NT2/D1 (cell line): ENCODE measurements around the gene GDPD1.
"Not testable (repeated sequence)": the region's sequence is repeated elsewhere in the genome, so short reads cannot be mapped to it uniquely, and the experiment has no call there.

Experiments used
- DNase-seq: peaks from one replicate; pipeline ENCODE4 v3.0.0-alpha.2; 2011; ENCODE audit warnings: low read depth, low spot score
- H3K27me3 ChIP-seq: 2 replicates; pipeline ENCODE4 v1.6.0; 2011; ENCODE audit warnings: mild to moderate bottlenecking; ENCODE audit not compliant: insufficient read length, insufficient read depth
- H3K36me3 ChIP-seq: 2 replicates; pipeline ENCODE4 v1.6.1; 2011; ENCODE audit warnings: mild to moderate bottlenecking, low read length, mixed read lengths; ENCODE audit not compliant: insufficient read depth, insufficient read length
- H3K4me1 ChIP-seq: 2 replicates; pipeline ENCODE4 v1.5.1; 2011; ENCODE audit not compliant: insufficient read depth, insufficient read length
- H3K4me3 ChIP-seq: 2 replicates; pipeline ENCODE4 v1.5.1; 2011; ENCODE audit warnings: low read depth; ENCODE audit not compliant: insufficient read length
- H3K9ac ChIP-seq: 2 replicates; pipeline ENCODE4 v1.6.0; 2011; ENCODE audit warnings: low read depth; ENCODE audit not compliant: insufficient read length
- H3K9me3 ChIP-seq: 2 replicates; pipeline ENCODE4 v1.5.1; 2011; ENCODE audit warnings: mild to moderate bottlenecking, low read length; ENCODE audit not compliant: insufficient read depth
- SUZ12 ChIP-seq: IDR thresholded peaks from 2 replicates; pipeline ENCODE4 v1.6.1; 2011; ENCODE audit not compliant: insufficient read length, insufficient read depth; ENCODE audit errors: extremely low read depth
- YY1 ChIP-seq: IDR thresholded peaks from 2 replicates; pipeline ENCODE4 v1.6.1; 2011; ENCODE audit not compliant: insufficient read length, insufficient read depth
- ZNF274 ChIP-seq: IDR thresholded peaks from 2 replicates; pipeline ENCODE4 v1.6.1; 2011; ENCODE audit warnings: mild to moderate bottlenecking, low read depth, low read length

Gene GDPD1

DNA sequence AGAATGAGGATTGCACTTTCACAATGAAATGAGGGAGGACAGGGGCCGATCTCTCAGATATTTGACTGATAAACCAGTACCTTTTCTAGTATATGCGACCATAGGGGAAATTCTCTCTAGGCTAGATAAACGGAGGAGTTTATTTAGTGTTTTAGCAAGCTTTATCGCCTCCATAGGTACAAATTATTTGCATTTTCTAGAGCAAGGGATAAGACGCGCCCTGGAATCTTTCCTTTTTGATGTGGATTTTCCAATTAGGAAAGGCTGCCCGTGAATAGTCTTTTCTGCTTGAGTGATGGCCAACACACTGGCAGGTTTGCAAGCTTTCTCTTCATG, 351 bp upstream of the GDPD1 start:
- H3K9me3 ChIP-seq: no peaks in the 10 kb centered on the region
- no peaks in the 10 kb centered on the region for H3K27me3 ChIP-seq
- no peak for TF ChIP-seq YY1
- TF ChIP-seq SUZ12: no peak
- no peak for TF ChIP-seq ZNF274
- peaks cover 5% of the 10 kb centered on the region for H3K36me3 ChIP-seq
- H3K9ac ChIP-seq: peak overlapping the region; percentile 51
- no peaks in the 10 kb centered on the region for H3K4me1 ChIP-seq
- H3K4me3 ChIP-seq: no peak overlapping the region
- no peak for DNase-seq

DNA sequence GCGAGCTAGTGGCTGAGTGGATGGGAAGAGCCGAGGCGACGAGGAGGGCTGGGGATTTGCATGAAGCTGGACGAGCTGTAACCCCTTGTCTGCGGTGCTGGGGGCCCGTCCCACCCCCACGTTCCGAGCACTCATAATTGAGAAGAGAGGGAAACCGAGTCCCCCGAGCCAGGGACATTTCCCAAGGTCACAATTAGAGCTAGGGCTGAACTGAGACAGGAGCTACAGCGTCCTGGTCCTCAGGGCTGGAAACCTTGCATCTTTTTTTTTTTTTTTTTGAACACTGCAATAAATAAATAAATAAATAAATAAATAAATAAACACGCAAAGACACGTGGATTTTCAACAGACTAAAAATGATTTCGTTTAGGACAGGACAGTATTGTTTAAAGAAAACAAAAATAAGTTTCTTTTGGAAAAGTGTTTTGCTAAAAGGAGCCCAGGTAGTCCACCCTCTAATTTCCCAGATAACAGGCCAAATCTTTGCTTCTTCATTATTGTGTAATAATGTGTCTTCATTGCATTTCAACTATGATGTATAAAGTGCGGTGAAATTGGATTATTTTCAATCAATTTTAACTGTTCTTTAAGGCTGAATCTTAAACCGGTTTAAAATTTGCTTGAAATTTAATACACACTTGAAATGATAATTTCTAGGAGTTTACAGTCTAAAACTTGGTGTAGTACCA, 992 bp downstream of the GDPD1 start:
- TF ChIP-seq YY1 (no peak), SUZ12 (no peak)
- H3K36me3 ChIP-seq: no peaks in the 10 kb centered on the region
- H3K27me3 ChIP-seq: no peaks in the 10 kb centered on the region
- H3K9me3 ChIP-seq: no peaks in the 10 kb centered on the region
- H3K4me3 ChIP-seq: peak overlapping the region; percentile 62
- H3K4me1 ChIP-seq: no peaks in the 10 kb centered on the region
- H3K9ac ChIP-seq: peak overlapping the region; percentile 87
- no peak for DNase-seq

DNA sequence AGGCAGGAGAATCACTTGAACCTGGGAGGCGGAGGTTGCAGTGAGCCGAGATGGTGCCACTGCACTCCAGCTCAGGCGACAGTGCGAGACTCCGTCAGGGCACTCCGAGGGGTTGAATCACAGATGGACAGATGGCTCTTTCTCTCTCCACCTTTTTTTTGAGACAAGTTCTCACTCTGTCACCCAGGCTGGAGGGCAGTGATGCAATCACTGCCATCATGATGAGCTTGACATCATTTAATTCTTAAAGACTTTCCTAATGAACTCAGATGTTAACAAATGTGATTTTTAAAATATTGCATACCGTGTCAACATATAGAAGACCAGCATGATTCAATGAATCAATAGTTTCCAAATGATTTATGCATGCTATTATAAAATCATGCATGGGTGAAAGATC, 3.5 kb downstream of the GDPD1 start:
- H3K27me3 ChIP-seq: no peaks in the 10 kb centered on the region
- no peak for DNase-seq
- no peaks in the 10 kb centered on the region for H3K9me3 ChIP-seq
- H3K4me1 ChIP-seq: no peaks in the 10 kb centered on the region
- H3K4me3 ChIP-seq: no peak overlapping the region
- no peaks in the 10 kb centered on the region for H3K36me3 ChIP-seq
- TF ChIP-seq YY1: no peak
- TF ChIP-seq SUZ12: no peak
- TF ChIP-seq ZNF274: no peak
- H3K9ac ChIP-seq: no peak overlapping the region

DNA sequence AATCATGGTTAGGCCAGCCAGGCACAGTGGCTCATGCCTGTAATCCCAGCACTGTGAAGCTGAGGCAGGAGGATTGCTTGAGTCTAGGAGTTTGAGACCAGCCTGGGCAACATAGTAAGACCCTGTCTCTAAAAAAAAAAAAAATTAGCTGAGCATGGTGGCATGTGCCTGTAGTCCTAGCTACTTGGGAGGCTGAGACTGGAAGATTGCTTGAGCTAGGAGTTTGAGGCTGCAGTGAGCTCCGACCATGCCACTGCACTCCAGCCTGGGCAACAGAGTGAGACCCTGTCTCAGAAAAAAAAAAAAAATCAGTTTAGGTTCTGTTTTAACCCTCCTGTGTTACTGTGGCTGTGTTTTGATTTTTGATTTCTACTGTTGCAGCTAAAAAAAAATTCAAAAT, 8.3 kb downstream of the GDPD1 start:
- not testable (repeated sequence) for H3K4me1 ChIP-seq, H3K4me3 ChIP-seq, DNase-seq, H3K36me3 ChIP-seq, H3K27me3 ChIP-seq, H3K9me3 ChIP-seq, H3K9ac ChIP-seq

GRCh38 chr17:59230764-59231163, 10.5 kb downstream of the GDPD1 start:
- Histone ChIP-seq H3K9me3 (no peaks in the 10 kb centered on the region), H3K4me1 (no peaks in the 10 kb centered on the region), H3K4me3 (no peak overlapping the region), H3K36me3 (no peaks in the 10 kb centered on the region), H3K27me3 (no peaks in the 10 kb centered on the region), H3K9ac (no peak overlapping the region)
- DNase-seq: no peak
- no peak for TF ChIP-seq SUZ12
- no peak for TF ChIP-seq ZNF274
- TF ChIP-seq YY1: no peak

- Histone ChIP-seq H3K9me3 (no peaks in the 10 kb centered on the region), H3K9ac (no peak overlapping the region), H3K4me3 (no peak overlapping the region), H3K4me1 (no peaks in the 10 kb centered on the region), H3K27me3 (no peaks in the 10 kb centered on the region), H3K36me3 (no peaks in the 10 kb centered on the region)
- DNase-seq: no peak
- TF ChIP-seq SUZ12: no peak
- no peak for TF ChIP-seq YY1
- no peak for TF ChIP-seq ZNF274
Measured at GRCh38 chr17:59234631-59235030, 14.3 kb downstream of the GDPD1 start.

GRCh38 chr17:59238906-59239305, 18.6 kb downstream of the GDPD1 start:
- H3K4me1 ChIP-seq: no peaks in the 10 kb centered on the region
- no peaks in the 10 kb centered on the region for H3K27me3 ChIP-seq
- H3K36me3 ChIP-seq: no peaks in the 10 kb centered on the region
- H3K9ac ChIP-seq: no peak overlapping the region
- no peak overlapping the region for H3K4me3 ChIP-seq
- H3K9me3 ChIP-seq: no peaks in the 10 kb centered on the region
- TF ChIP-seq YY1 (no peak), ZNF274 (no peak), SUZ12 (no peak)
- DNase-seq: no peak

DNA sequence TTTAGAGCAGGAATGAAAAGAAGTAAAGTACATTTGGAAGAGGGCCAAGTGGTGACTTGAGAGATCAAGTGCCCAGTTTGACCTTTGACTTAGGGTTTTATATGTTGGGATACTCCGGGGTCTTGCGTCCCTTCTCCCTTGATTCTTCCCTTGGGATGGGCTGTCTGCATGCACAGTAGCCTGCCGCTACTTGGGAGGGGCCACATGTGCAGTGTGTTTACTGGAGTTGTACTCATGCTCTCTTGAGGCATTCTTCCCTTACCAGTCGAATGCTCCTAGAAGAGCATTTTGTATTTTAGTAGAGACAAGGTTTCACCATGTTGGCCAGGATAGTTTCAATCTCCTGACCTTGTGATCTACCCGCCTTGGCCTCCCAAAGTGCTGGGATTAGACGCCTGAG, 23.8 kb downstream of the GDPD1 start:
- DNase-seq: no peak
- no peaks in the 10 kb centered on the region for H3K9me3 ChIP-seq
- H3K4me1 ChIP-seq: no peaks in the 10 kb centered on the region
- no peaks in the 10 kb centered on the region for H3K27me3 ChIP-seq
- no peak for TF ChIP-seq ZNF274
- no peak for TF ChIP-seq SUZ12
- TF ChIP-seq YY1: no peak
- H3K36me3 ChIP-seq: no peaks in the 10 kb centered on the region
- H3K4me3 ChIP-seq: no peak overlapping the region
- H3K9ac ChIP-seq: no peak overlapping the region
